Measurements from ENCODE around the gene RNF149. TPM values are rescaled to one million over a fixed set of nuclear protein-coding genes. Genes with fewer than 3 reads are reported as not detected.

The RNF149 gene
- polyA plus RNA-seq, 3 donors = 35.2 to 64.6 (median 59.6) TPM

- no peak for DNase-seq
Observed at GRCh38 chr2:101300836-101301235, 7.7 kb downstream of the RNF149 start.

DNA sequence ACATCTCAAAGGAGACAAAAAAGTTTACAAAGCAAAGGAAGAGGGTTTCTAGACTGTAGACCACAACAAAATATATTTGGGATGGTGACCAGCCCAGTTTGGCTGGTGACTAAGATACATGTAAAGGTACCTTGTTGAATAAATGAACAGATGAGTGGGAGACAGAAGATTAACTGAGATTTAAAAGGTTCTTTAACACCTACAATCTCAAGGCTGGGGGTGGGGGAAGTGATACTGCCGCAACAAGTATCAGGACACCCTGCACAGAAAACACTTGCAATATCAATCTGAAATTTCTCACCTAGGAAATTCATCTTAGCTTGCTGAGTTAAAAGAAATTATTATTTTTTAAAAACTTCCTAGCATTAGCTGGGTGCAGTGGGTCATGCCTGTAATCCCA lies 8.3 kb downstream of the RNF149 start:
- no peak for DNase-seq

DNA sequence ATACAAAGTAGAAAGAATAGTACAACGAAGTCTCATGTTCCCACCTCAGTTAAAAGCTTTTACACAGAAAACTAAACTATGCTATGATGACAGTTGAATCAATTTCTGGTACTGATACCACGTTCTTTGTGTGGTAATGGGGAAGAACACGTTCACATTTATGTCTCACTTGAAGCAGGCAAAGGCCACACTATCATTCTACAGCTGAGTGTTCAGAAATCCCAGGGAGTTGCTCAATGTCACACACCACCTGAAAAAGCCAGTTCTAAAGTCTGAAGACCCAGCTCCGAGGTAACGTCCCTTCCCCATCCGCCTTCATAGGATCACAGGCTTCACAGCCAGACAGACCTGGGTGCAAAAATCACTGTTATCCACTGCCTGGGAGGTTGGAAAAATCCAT lies 8.9 kb downstream of the RNF149 start:
- DNase-seq = no peak

- DNase-seq = no peak
Observed at GRCh38 chr2:101297383-101297782, 11.1 kb downstream of the RNF149 start.

- DNase-seq = no peak
Observed at GRCh38 chr2:101296371-101296770, 12.1 kb downstream of the RNF149 start.

- DNase-seq = no peak
Observed at GRCh38 chr2:101295895-101296294, 12.6 kb downstream of the RNF149 start.

GRCh38 chr2:101294861-101295260 lies 13.6 kb downstream of the RNF149 start:
- DNase-seq = no peak

- DNase-seq = no peak
Observed at GRCh38 chr2:101293544-101293943, 15.0 kb downstream of the RNF149 start.

DNA sequence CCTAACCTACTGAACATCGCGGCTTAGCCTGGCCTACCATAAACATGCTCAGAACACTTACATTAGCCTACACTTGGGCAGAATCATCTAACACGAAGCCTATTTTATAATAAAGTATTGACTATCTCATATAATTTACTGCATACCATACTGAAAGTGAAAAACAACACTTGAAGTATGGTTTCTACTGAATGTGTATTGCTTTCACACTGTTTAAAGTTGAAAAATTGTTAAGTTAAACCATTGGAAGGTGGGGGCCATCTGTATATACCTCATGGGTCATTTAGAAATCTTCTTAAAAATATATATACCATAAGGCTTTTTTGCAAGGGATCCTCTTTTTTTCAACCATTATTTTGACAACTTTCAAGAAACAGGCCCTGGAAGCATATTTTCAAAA lies 16.5 kb downstream of the RNF149 start:
- no peak for DNase-seq

DNA sequence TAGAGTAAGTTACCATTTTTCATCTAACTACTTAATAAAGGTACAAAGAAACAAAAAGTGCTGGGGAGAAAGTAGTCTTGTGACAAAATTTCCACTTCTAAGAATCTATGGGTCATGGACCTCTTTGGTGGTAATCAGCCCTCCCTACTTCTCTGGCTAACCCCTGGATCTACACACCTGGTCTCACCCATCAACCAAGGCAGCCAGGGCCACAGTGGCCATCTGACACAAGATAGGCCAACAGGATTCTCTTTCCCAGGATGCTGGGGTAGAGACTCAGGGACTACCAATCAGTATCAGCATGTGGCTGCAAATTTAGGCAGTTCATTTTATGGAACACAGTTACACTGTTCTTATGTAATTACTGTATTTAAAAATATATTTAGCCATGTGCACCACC lies 17.8 kb downstream of the RNF149 start:
- DNase-seq = no peak

- no peak for DNase-seq
Observed at GRCh38 chr2:101287303-101287702, 21.2 kb downstream of the RNF149 start.

DNA sequence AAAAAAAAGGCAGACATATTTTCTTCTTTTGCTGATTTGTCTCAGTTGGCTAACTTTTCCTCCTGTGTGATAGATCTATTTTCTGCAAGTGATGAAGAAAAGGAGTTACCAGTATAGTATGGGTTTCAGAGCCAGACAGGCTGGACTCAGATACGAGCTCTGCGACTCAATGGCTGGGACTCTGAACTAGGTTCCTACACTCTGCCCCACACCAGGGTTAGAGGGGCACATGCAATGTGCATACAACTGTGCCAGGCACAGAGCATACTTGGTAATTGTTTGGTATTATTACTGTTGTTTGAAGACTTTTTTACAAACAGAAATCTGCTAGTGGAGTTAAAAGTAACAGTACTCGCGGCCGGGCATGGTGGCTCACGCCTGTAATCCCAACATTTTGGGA lies 21.8 kb downstream of the RNF149 start:
- no peak for DNase-seq

GRCh38 chr2:101282980-101283379 lies 25.5 kb downstream of the RNF149 start:
- DNase-seq = no peak

GRCh38 chr2:101281482-101281881 lies 27.0 kb downstream of the RNF149 start:
- no peak for DNase-seq

GRCh38 chr2:101278925-101279324 lies 29.6 kb downstream of the RNF149 start:
- no peak for DNase-seq

DNA sequence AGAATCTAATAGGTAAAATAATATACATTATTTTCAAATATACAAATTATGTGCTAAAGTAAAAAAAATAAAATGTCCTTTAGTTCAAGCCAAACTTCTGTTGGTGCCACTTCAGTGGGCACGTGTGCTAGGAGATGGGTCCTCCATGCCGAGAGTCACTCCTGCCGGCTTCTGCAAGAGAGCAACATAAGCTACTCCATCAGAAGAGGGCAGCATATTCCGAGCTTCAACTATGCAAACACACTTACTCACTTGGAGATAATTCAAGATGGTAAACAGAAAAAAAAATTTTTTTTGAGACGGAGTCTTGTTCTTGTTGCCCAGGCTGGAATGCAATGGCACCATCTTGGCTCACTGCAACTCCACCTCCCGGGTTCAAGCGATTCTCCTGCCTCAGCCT lies 31.4 kb downstream of the RNF149 start:
- DNase-seq = no peak

DNA sequence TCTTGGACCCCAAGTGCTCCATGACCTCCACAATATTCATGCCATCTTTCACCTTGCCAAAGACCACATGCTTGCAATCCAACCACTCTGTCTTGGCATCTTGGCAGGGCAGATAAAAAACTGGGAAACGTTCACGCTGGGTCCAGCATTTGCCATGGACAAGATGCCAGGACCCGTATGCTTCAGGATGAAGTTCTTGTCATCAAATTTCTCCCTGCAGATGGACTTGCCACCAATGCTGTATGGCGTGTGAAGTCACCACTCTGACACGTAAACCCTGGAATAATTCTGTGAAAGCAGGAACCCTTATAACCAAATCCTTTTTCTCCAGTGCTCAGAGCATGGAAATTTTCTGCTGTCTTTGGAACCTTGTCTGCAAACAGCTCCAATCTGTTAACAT lies 34.4 kb downstream of the RNF149 start:
- no peak for DNase-seq

DNA sequence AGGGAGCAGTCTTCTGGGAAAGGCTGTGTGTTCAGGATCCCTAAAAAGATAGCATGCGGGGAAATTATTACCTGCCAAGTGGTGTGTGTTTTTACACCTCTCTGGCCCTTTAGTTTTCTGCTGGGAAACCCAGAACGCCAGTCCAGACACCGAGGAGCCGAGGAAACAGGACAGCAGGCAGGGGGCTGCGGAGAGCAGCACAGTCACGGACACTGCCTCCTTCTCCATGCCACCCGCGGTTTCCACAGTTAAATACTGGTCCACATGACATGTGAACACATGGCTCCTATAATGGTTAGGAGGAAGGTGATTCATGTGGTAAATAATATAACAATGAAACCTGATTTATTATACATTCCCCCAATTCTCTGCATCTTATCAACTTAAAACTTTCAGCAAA lies 35.4 kb downstream of the RNF149 start:
- DNase-seq = no peak

DNA sequence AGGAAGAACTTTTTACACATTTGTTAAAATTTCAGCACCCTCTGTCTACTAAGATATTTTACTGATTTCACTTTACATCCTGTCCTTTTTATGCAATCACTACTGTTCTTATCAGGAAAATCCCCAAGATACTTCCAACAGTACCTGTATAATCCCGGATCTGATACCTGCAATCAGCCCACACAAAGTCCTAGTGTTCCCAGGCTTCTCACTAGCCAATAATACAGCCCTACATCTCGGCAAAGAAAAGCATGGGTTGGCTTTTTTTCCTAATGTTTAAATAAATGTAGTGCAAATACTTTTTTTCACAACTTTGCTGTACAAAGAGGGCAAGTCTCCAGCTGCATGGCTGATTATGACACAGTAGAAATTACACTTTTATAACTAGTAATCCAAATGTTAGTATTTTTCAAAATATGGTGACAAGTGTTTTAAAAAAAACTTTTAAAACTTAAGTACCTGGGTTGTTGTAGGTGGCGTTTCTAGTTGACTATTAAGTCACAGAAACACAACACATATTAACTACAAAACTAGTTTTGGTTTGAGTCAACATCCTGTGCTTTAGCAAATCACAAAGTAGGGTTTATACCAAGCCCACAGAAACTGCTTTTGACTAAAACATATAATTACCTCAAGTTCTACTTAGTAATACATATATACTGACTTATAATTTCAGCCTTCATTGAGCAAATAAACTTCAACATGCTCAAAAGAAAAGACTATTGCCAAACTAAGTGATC lies 36.3 kb downstream of the RNF149 start:
- no peak for DNase-seq

DNA sequence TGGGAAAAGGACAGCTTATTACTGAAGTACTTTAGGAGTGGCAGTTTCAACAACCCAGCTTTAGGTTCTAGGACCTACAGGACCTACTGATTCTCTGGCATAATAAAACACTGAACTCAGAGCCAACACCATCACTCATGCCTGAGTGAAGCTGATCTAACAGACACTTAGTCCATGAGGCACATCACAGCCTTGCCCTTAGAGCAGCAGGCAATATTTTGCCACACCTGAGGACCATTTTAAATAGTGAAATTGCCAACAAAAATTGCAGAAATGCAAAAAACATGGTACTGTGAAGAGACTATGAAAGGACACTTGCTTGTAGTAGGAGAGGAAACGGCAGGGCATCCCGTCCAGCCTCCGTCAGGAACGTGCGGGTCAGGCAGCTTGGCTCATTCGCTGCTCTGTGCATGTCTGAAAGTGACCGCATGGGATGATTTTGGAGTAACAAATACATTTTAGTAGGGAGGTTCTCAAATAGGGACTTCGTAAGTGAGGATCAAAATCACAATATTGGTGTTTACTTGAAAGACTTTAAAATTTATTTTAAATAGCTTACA lies 37.7 kb downstream of the RNF149 start:
- DNase-seq = no peak

- DNase-seq = no peak
Observed at GRCh38 chr2:101267671-101268656, 40.5 kb downstream of the RNF149 start.

DNA sequence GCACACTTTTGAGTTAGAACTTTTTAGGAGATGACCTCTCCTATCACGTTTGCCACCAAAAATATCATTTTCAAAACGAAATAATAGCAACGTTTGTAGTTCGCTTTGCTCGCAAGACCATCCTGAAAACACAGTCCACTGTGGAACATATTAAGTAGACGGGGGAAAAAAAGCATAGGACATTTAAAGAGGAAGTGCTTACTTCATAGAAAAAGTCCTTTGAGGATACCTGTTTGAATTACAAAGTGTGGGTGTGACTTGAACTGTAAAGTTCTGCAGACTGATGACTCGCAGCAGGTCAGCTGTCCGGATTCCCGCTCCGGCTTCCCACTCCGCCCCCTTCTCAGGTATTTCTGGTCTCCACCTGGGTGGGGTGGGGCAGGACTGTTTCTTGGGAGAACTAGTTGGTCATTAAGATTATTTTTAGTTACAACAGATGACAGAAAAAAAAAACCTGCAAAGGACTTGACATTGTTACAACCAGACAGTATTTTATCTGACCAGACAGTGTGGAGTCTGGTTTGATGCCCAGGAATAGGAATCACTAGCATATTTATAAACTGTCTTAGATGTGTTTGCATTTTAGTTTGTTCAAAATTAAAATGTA lies 42.5 kb downstream of the RNF149 start:
- no peak for DNase-seq
